Measurements from ENCODE around the gene DAPP1.
"Not testable (repeated sequence)": the region's sequence is repeated elsewhere in the genome, so short reads cannot be mapped to it uniquely, and the experiment has no call there.

DNA sequence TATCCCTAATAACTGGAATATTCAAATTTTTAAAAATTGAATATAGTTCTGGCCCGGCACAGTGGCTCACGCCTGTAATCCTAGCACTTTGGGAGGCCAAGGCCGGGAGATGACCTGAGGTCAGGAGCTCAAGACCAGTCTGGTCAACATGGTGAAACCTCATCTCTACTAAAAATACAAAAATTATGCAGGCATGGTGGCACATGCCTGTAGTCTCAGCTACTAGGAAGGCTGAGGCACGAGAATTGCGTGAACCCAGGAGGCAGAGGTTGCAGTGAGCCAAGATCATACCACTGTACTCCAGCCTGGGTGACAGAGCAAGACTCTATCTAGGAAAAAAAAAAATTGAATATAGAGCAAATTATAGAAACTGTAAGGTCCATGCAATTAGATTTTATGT lies 13.4 kb downstream of the DAPP1 start:
- TF ChIP-seq POLR2AphosphoS5, POLR2A (IDR thresholded peaks at IDR 0.05; ENCODE audit: low read depth, low read length): not testable (repeated sequence)
